Immature natural killer cell (primary cell): ENCODE results near the gene MDP1. TPM values are rescaled to one million over a fixed set of nuclear protein-coding genes. Genes with fewer than 3 reads are reported as not detected.

Source experiments
- DNase-seq, 3 donors: peaks; one replicate each; pipeline ENCODE4 v3.0.0; 2022; ENCODE audit warnings: mixed read lengths in 1 of 3
- H3K27ac Mint-ChIP-seq, 6 donors: one replicate each; pipeline ENCODE4 v1.8.0; 2020; ENCODE audit warnings: mixed read lengths in 6 of 6, mild to moderate bottlenecking in 5 of 6, inconsistent platforms in 4 of 6, moderate library complexity in 3 of 6
- H3K27me3 Mint-ChIP-seq, 3 donors: one replicate each; pipeline ENCODE4 v1.8.0; 2020 to 2021; ENCODE audit warnings: low read depth in 3 of 3, mild to moderate bottlenecking in 3 of 3, mixed read lengths in 3 of 3, moderate library complexity in 3 of 3, inconsistent platforms in 1 of 3
- H3K36me3 Mint-ChIP-seq, 3 donors: one replicate each; pipeline ENCODE4 v1.8.0; 2020; ENCODE audit warnings: mixed read lengths in 3 of 3, inconsistent platforms in 2 of 3, mild to moderate bottlenecking in 2 of 3
- H3K4me1 Mint-ChIP-seq, 2 donors: one replicate each; pipeline ENCODE4 v1.8.0; 2020; ENCODE audit warnings: inconsistent platforms in 2 of 2, mild to moderate bottlenecking in 2 of 2, mixed read lengths in 2 of 2, moderate library complexity in 1 of 2
- H3K4me3 Mint-ChIP-seq, 5 donors: one replicate each; pipeline ENCODE4 v1.8.0; 2020; ENCODE audit warnings: mild to moderate bottlenecking in 5 of 5, mixed read lengths in 5 of 5, inconsistent platforms in 3 of 5, moderate library complexity in 3 of 5
- H3K9me3 Mint-ChIP-seq, 6 donors: one replicate each; pipeline ENCODE4 v1.8.0; 2020; ENCODE audit warnings: mild to moderate bottlenecking in 6 of 6, mixed read lengths in 6 of 6, inconsistent platforms in 4 of 6, moderate library complexity in 3 of 6
- polyA plus RNA-seq, 3 donors: library from polyadenylated mRNA; unstranded; fragments of 300-500 nt; fragmentation: Illumina TruSeq; gene quantifications; one replicate each; pipeline ENCODE4 v1.2.3, GENCODE V29; 2021

MDP1 gene
- polyA plus RNA-seq, 3 donors from 2014 or later: 29.2 to 45.5 (median 29.5) TPM

- peak overlapping the region; percentile 97 to 100 (median 99) for H3K27ac Mint-ChIP-seq
- H3K4me1 Mint-ChIP-seq: peaks cover 44 to 58% of the 10 kb centered on the region in 2 donors
- H3K4me3 Mint-ChIP-seq: peak overlapping the region; percentile 87 to 95 (median 93)
- peaks cover 19 to 33% (median 22%) of the 10 kb centered on the region in 3 donors for H3K27me3 Mint-ChIP-seq
- peaks cover 11 to 24% (median 19%) of the 10 kb centered on the region in 3 donors for H3K36me3 Mint-ChIP-seq
- H3K9me3 Mint-ChIP-seq: no peaks in the 10 kb centered on the region
- DNase-seq: peak in 1 of 3 donors; percentile 25
These were observed 19.5 kb downstream of the MDP1 start for GRCh38 chr14:24196071-24197055.

GRCh38 chr14:24195186-24196070 is 20.4 kb downstream of the MDP1 start, which contains the start of gene TM9SF1:
Gene TM9SF1, minus strand, starts transcription at chr14:24195441. Its CDS starts 422 bp downstream, at chr14:24195019.
- peak; percentile 95 to 96 (median 96) for DNase-seq
- peaks cover 19 to 33% (median 22%) of the 10 kb centered on the region in 3 donors for H3K27me3 Mint-ChIP-seq
- no peaks in the 10 kb centered on the region for H3K9me3 Mint-ChIP-seq
- peaks cover 44 to 58% of the 10 kb centered on the region in 2 donors for H3K4me1 Mint-ChIP-seq
- peak within 1 kb of the TSS; percentile 97 to 100 (median 99) for H3K27ac Mint-ChIP-seq
- peak within 1 kb of the TSS; percentile 87 to 95 (median 93) for H3K4me3 Mint-ChIP-seq
- peaks cover 9 to 23% (median 17%) of the 10 kb centered on the region in 3 donors for H3K36me3 Mint-ChIP-seq

- Mint-ChIP-seq H3K36me3 (peaks cover 9 to 23% (median 17%) of the 10 kb centered on the region in 3 donors), H3K4me1 (peaks cover 47 to 58% of the 10 kb centered on the region in 2 donors), H3K27me3 (peaks cover 19 to 33% (median 22%) of the 10 kb centered on the region in 3 donors), H3K27ac (peak overlapping the region; percentile 97 to 100 (median 99)), H3K9me3 (no peaks in the 10 kb centered on the region), H3K4me3 (peak overlapping the region; percentile 87 to 95 (median 93))
- DNase-seq: no peak
These were observed 21.0 kb downstream of the MDP1 start for GRCh38 chr14:24194873-24195185.

GRCh38 chr14:24194186-24194872 is 21.5 kb downstream of the MDP1 start:
- Mint-ChIP-seq H3K36me3 (peaks cover 8 to 22% (median 16%) of the 10 kb centered on the region in 3 donors), H3K27me3 (peaks cover 19 to 33% (median 22%) of the 10 kb centered on the region in 3 donors), H3K4me3 (peak overlapping the region; percentile 87 to 95 (median 93)), H3K27ac (peak overlapping the region; percentile 97 to 100 (median 99)), H3K9me3 (no peaks in the 10 kb centered on the region), H3K4me1 (peaks cover 43 to 58% of the 10 kb centered on the region in 2 donors)
- no peak for DNase-seq

- Mint-ChIP-seq H3K9me3 (no peaks in the 10 kb centered on the region), H3K27me3 (peaks cover 23 to 39% (median 28%) of the 10 kb centered on the region in 3 donors), H3K27ac (peak overlapping the region; percentile 51 to 87 (median 74)), H3K4me3 (peak overlapping the region in 2 of 5 donors; percentile 13 to 27), H3K4me1 (peaks cover 48 to 62% of the 10 kb centered on the region in 2 donors), H3K36me3 (peaks cover 3 to 13% (median 8%) of the 10 kb centered on the region in 3 donors)
- no peak for DNase-seq
These were observed 22.9 kb downstream of the MDP1 start for GRCh38 chr14:24192933-24193332.

- H3K36me3 Mint-ChIP-seq: peaks cover 3 to 13% (median 8%) of the 10 kb centered on the region in 3 donors
- H3K4me1 Mint-ChIP-seq: peaks cover 48 to 52% of the 10 kb centered on the region in 2 donors
- H3K27ac Mint-ChIP-seq: peak overlapping the region in 5 of 6 donors; percentile 86 to 98 (median 94)
- DNase-seq: no peak
- peaks cover 16 to 30% (median 17%) of the 10 kb centered on the region in 3 donors for H3K27me3 Mint-ChIP-seq
- no peak overlapping the region for H3K4me3 Mint-ChIP-seq
- H3K9me3 Mint-ChIP-seq: no peaks in the 10 kb centered on the region
These were observed 25.4 kb downstream of the MDP1 start for GRCh38 chr14:24190416-24190815.

- DNase-seq: no peak
- no peaks in the 10 kb centered on the region for H3K9me3 Mint-ChIP-seq
- H3K27me3 Mint-ChIP-seq: peaks cover 8 to 23% (median 15%) of the 10 kb centered on the region in 3 donors
- peak overlapping the region; percentile 85 to 98 (median 94) for H3K27ac Mint-ChIP-seq
- peak overlapping the region in 1 of 5 donors; percentile 93 for H3K4me3 Mint-ChIP-seq
- H3K4me1 Mint-ChIP-seq: peaks cover 42 to 46% of the 10 kb centered on the region in 2 donors
- H3K36me3 Mint-ChIP-seq: peaks cover 3 to 13% (median 8%) of the 10 kb centered on the region in 3 donors
These were observed 26.4 kb downstream of the MDP1 start for GRCh38 chr14:24189460-24189859.

GRCh38 chr14:24189059-24189375 is 26.8 kb downstream of the MDP1 start:
- peaks cover 8 to 21% (median 11%) of the 10 kb centered on the region in 3 donors for H3K27me3 Mint-ChIP-seq
- peaks cover 37 to 41% of the 10 kb centered on the region in 2 donors for H3K4me1 Mint-ChIP-seq
- H3K4me3 Mint-ChIP-seq: peak overlapping the region; percentile 89 to 93 (median 91)
- H3K9me3 Mint-ChIP-seq: no peaks in the 10 kb centered on the region
- H3K27ac Mint-ChIP-seq: peak overlapping the region; percentile 85 to 98 (median 94)
- DNase-seq: no peak
- H3K36me3 Mint-ChIP-seq: peaks cover 3 to 13% (median 8%) of the 10 kb centered on the region in 3 donors

GRCh38 chr14:24188251-24189058 is 27.4 kb downstream of the MDP1 start, which contains the start of gene IPO4:
Gene IPO4, minus strand, starts transcription at chr14:24188816. Its CDS starts 29 bp downstream, at chr14:24188787.
- Mint-ChIP-seq H3K4me1 (peaks cover 35 to 38% of the 10 kb centered on the region in 2 donors), H3K36me3 (peaks cover 3 to 13% (median 8%) of the 10 kb centered on the region in 3 donors), H3K27me3 (peaks cover 8 to 21% (median 11%) of the 10 kb centered on the region in 3 donors), H3K9me3 (no peaks in the 10 kb centered on the region), H3K27ac (peak within 1 kb of the TSS; percentile 85 to 98 (median 94)), H3K4me3 (peak within 1 kb of the TSS; percentile 89 to 93 (median 91))
- DNase-seq: peak; percentile 94 to 96 (median 95)

- H3K4me1 Mint-ChIP-seq: peaks cover 31 to 32% of the 10 kb centered on the region in 2 donors
- H3K36me3 Mint-ChIP-seq: peaks cover 3 to 10% (median 4%) of the 10 kb centered on the region in 3 donors
- H3K27ac Mint-ChIP-seq: peak overlapping the region; percentile 85 to 98 (median 94)
- DNase-seq: peak in 2 of 3 donors; percentile 26 to 33
- H3K27me3 Mint-ChIP-seq: peaks cover 8 to 21% (median 11%) of the 10 kb centered on the region in 3 donors
- H3K4me3 Mint-ChIP-seq: peak overlapping the region; percentile 89 to 93 (median 91)
- H3K9me3 Mint-ChIP-seq: no peaks in the 10 kb centered on the region
These were observed 28.3 kb downstream of the MDP1 start for GRCh38 chr14:24187539-24187915.

GRCh38 chr14:24186831-24187538 is 28.9 kb downstream of the MDP1 start:
- Mint-ChIP-seq H3K4me1 (peaks cover 28 to 29% of the 10 kb centered on the region in 2 donors), H3K36me3 (peaks cover 0 to 9% (median 3%) of the 10 kb centered on the region in 3 donors), H3K9me3 (no peaks in the 10 kb centered on the region), H3K4me3 (peak overlapping the region; percentile 57 to 90 (median 68)), H3K27ac (peak overlapping the region; percentile 68 to 95 (median 89)), H3K27me3 (peaks cover 9 to 23% (median 11%) of the 10 kb centered on the region in 3 donors)
- no peak for DNase-seq
